ENCODE measurements around the gene RNF181.
"Not testable (repeated sequence)": the region's sequence is repeated elsewhere in the genome, so short reads cannot be mapped to it uniquely, and the experiment has no call there.

RNF181 gene

GRCh38 chr2:85611705-85612587, 16.4 kb downstream of the RNF181 start, which contains the start of gene C2orf68:
Gene C2orf68, minus strand, starts transcription at chr2:85612066. Its CDS starts 82 bp downstream, at chr2:85611984.
- TF ChIP-seq CTCF (IDR thresholded peaks at IDR 0.05) = no peak
- no peaks in the 10 kb centered on the region for H3K27me3 Mint-ChIP-seq (ENCODE audit: low read depth, poor library complexity)
- H3K9me3 Mint-ChIP-seq = no peaks in the 10 kb centered on the region
- peaks cover 35% of the 10 kb centered on the region for H3K4me1 Mint-ChIP-seq
- DNase-seq = peak; percentile 90
- peak within 1 kb of the TSS; percentile 99 for H3K4me3 Mint-ChIP-seq
- H3K27ac Mint-ChIP-seq = peak within 1 kb of the TSS; percentile 97
- H3K36me3 Mint-ChIP-seq (ENCODE audit: low read depth) = peaks cover 28% of the 10 kb centered on the region

GRCh38 chr2:85613717-85614515, 18.4 kb downstream of the RNF181 start:
- no peak for TF ChIP-seq CTCF (IDR thresholded peaks at IDR 0.05)
- Mint-ChIP-seq H3K27me3 (ENCODE audit: low read depth, poor library complexity) (no peaks in the 10 kb centered on the region), H3K4me1 (peaks cover 32% of the 10 kb centered on the region), H3K4me3 (no peak overlapping the region), H3K27ac (peak overlapping the region; percentile 48), H3K9me3 (no peaks in the 10 kb centered on the region), H3K36me3 (ENCODE audit: low read depth) (peaks cover 15% of the 10 kb centered on the region)
- no peak for DNase-seq

GRCh38 chr2:85614757-85615156, 19.2 kb downstream of the RNF181 start:
- Mint-ChIP-seq H3K27ac (peak overlapping the region; percentile 91), H3K36me3 (ENCODE audit: low read depth) (peaks cover 10% of the 10 kb centered on the region), H3K4me3 (peak overlapping the region; percentile 18), H3K4me1 (peaks cover 25% of the 10 kb centered on the region)
- DNase-seq; H3K9me3 Mint-ChIP-seq; H3K27me3 Mint-ChIP-seq (ENCODE audit: low read depth, poor library complexity): not testable (repeated sequence)

- H3K4me3 Mint-ChIP-seq = peak overlapping the region; percentile 93
Observed at GRCh38 chr2:85615413-85615728, 19.8 kb downstream of the RNF181 start.

GRCh38 chr2:85617723-85618122, 22.2 kb downstream of the RNF181 start:
- not testable (repeated sequence) for H3K27ac Mint-ChIP-seq; H3K4me1 Mint-ChIP-seq; H3K27me3 Mint-ChIP-seq (ENCODE audit: low read depth, poor library complexity); DNase-seq; H3K9me3 Mint-ChIP-seq
- Mint-ChIP-seq H3K4me3 (peak overlapping the region; percentile 93), H3K36me3 (ENCODE audit: low read depth) (peaks cover 15% of the 10 kb centered on the region)

More at GRCh38 chr2:85615413-85615728, 19.8 kb downstream of the RNF181 start:
- Mint-ChIP-seq H3K27ac (no peak overlapping the region), H3K27me3 (ENCODE audit: low read depth, poor library complexity) (no peaks in the 10 kb centered on the region), H3K9me3 (no peaks in the 10 kb centered on the region), H3K4me1 (peaks cover 21% of the 10 kb centered on the region), H3K36me3 (ENCODE audit: low read depth) (peaks cover 6% of the 10 kb centered on the region)
- no peak for DNase-seq
- TF ChIP-seq CTCF (IDR thresholded peaks at IDR 0.05) = no peak

GRCh38 chr2:85619617-85620016, 24.1 kb downstream of the RNF181 start:
- Mint-ChIP-seq H3K4me3 (no peak overlapping the region), H3K36me3 (ENCODE audit: low read depth) (peaks cover 32% of the 10 kb centered on the region), H3K27me3 (ENCODE audit: low read depth, poor library complexity) (no peaks in the 10 kb centered on the region), H3K27ac (no peak overlapping the region), H3K9me3 (no peaks in the 10 kb centered on the region), H3K4me1 (peaks cover 8% of the 10 kb centered on the region)
- no peak for DNase-seq
- no peak for TF ChIP-seq CTCF (IDR thresholded peaks at IDR 0.05)
